Midbrain (tissue), 1 donor: ENCODE measurements around the gene TMCC2.
"Not testable (repeated sequence)": the region's sequence is repeated elsewhere in the genome, so short reads cannot be mapped to it uniquely, and the experiment has no call there.

Experiments
- DNase-seq: peaks from one replicate; lab custom pipeline; 2025; lab: John Stamatoyannopoulos, UW

TMCC2 gene

GRCh38 chr1:205280666-205281395, 53.1 kb downstream of the TMCC2 start:
- DNase-seq: not testable (repeated sequence)

GRCh38 chr1:205283270-205284147, 55.8 kb downstream of the TMCC2 start:
- no peak for DNase-seq

- DNase-seq: peak; percentile 83
These were observed 56.8 kb downstream of the TMCC2 start for GRCh38 chr1:205284420-205285144.

- no peak for DNase-seq
These were observed 57.8 kb downstream of the TMCC2 start for GRCh38 chr1:205285381-205286101.

- no peak for DNase-seq
These were observed 58.7 kb downstream of the TMCC2 start for GRCh38 chr1:205286335-205286950.

- no peak for DNase-seq
These were observed 59.3 kb downstream of the TMCC2 start for GRCh38 chr1:205287076-205287475.

GRCh38 chr1:205287767-205288559, 60.2 kb downstream of the TMCC2 start:
- DNase-seq: peak; percentile 57

GRCh38 chr1:205291596-205291995, 63.9 kb downstream of the TMCC2 start:
- DNase-seq: no peak

GRCh38 chr1:205293350-205294074, 65.8 kb downstream of the TMCC2 start:
- no peak for DNase-seq

GRCh38 chr1:205294175-205294917, 66.6 kb downstream of the TMCC2 start:
- DNase-seq: no peak

- no peak for DNase-seq
These were observed 67.2 kb downstream of the TMCC2 start for GRCh38 chr1:205294934-205295333.

GRCh38 chr1:205296154-205296553, 68.4 kb downstream of the TMCC2 start:
- DNase-seq: no peak

GRCh38 chr1:205297546-205298177, 69.9 kb downstream of the TMCC2 start:
- DNase-seq: not testable (repeated sequence)

GRCh38 chr1:205298191-205298994, 70.6 kb downstream of the TMCC2 start:
- no peak for DNase-seq

- no peak for DNase-seq
These were observed 72.4 kb downstream of the TMCC2 start for GRCh38 chr1:205300149-205300548.

- no peak for DNase-seq
These were observed 73.6 kb downstream of the TMCC2 start for GRCh38 chr1:205301205-205301821.
